ENCODE results near the gene SHISA7.

SHISA7 gene

DNA sequence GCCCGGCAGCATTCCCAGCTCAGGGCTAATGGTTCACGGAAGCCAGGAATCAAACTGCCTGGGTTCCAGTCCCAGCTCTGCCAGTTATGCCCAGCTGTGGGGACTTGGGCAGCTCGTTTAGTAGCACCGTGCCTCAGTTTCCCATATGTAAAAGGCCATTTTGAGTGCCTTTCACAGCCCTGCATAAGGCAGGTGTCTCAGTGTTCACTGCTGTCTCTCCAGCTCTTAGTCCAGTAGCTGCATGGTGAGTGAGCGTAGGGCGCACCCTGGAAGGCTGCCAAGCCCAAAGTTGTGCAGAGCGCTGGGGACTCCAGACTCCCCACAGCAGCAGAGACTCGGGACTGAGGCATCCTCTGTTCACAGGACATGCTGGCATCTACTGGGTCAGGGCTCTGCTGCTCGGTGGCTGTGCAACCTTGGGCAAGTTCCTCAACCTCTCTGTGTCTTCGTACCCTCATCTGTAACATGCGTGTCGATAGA lies 51.9 kb downstream of the SHISA7 start:
- TF ChIP-seq, protein P1, sequence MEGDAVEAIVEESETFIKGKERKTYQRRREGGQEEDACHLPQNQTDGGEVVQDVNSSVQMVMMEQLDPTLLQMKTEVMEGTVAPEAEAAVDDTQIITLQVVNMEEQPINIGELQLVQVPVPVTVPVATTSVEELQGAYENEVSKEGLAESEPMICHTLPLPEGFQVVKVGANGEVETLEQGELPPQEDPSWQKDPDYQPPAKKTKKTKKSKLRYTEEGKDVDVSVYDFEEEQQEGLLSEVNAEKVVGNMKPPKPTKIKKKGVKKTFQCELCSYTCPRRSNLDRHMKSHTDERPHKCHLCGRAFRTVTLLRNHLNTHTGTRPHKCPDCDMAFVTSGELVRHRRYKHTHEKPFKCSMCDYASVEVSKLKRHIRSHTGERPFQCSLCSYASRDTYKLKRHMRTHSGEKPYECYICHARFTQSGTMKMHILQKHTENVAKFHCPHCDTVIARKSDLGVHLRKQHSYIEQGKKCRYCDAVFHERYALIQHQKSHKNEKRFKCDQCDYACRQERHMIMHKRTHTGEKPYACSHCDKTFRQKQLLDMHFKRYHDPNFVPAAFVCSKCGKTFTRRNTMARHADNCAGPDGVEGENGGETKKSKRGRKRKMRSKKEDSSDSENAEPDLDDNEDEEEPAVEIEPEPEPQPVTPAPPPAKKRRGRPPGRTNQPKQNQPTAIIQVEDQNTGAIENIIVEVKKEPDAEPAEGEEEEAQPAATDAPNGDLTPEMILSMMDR (IDR thresholded peaks at IDR 0.05; ENCODE audit: low read depth, low read length): no peak
- DNase-seq (ENCODE audit: extremely low read depth, low read depth): no peak

DNA sequence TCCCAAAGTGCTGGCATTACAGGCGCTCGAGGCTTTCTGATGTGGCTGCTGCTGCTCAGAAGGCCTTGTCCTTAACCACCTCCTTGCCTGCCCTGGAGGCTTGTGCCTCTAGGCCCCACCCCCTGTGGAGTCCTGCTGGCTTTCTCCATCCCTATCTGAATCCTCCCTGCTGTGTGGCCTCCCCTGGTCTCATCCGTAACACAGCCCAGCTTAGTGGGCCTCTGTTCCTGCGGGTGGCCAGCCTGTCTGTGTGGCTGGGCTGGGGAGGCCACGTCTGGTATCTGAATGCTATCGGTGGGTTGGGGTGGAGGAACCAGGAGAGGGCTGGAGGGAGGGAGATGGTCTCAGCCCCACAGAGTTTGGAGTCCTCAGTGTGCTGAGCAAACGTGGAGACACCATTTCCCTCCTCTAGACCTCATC lies 52.6 kb downstream of the SHISA7 start:
- TF ChIP-seq, protein P1 (IDR thresholded peaks at IDR 0.05; ENCODE audit: low read depth, low read length): no peak
- DNase-seq (ENCODE audit: extremely low read depth, low read depth): no peak

DNA sequence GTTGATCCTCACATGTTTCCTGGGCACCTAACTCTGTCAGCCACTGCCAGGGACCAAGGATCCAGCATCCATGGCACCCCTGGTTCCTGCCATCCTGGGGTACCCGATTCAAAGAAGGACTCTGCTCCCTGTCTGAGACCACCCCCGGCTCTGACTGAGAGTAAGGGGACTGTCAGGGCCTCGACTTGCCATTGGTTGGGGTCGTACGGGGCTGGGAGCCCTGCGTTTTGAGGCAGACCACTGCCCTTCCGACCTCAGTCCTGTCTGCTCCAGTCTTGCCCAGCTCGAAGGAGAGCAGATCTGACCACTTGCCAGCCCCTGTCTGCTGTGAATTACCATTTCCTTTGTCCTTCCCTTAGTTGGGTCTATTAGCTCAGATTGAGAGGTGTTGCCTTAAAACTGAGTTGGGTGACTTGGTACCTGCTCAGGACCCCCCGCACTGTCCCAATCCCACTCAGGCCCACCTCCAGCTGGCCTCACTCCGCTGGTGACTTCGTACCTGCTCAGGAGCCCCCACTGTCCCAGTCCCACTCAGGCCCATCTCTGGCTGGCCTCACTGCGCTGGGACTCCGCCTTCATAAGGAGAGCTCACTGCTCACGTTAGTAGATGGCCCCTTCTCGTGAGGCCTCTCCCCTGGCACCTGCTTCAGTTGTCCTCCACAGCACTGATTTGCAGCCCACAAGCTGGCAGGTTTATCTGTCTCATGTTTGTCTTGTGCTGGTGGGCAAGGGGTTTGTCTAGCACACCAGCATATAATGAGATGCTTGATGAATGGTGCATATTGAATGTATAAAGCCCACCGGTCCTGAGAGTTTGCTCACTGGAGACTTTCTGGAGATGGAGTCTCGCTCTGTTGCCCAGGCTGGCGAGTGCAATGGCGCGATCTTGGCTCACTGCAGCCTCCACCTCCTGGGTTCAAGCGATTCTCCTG lies 53.4 kb downstream of the SHISA7 start:
- TF ChIP-seq, protein P1 (IDR thresholded peaks at IDR 0.05; ENCODE audit: low read depth, low read length): no peak
- DNase-seq (ENCODE audit: extremely low read depth, low read depth): no peak

DNA sequence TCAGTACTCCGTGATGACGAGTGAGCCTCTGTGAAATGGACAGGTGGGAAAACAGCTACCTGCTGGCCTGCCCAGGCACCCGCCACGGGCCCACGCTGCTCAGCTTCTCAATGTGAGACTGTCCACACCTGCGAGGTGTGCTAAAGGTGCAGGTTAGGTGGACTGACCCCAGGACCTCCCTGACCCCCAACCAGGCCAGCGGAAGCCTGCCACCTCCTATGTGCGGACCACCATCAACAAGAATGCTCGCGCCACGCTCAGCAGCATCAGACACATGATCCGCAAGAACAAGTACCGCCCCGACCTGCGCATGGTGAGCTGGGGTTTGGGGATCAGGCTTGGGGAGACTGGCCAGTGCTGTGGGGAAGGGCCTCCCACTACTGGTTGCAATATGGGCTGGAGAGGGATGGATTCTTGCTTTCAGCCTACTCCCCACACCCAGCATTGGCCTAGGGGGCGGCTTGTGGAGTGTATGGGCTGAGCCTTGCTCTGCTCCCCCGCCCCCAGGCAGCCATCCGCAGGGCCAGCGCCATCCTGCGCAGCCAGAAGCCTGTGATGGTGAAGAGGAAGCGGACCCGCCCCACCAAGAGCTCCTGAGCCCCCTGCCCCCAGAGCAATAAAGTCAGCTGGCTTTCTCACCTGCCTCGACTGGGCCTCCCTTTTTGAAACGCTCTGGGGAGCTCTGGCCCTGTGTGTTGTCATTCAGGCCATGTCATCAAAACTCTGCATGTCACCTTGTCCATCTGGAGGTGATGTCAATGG lies 55.2 kb downstream of the SHISA7 start:
- DNase-seq (ENCODE audit: extremely low read depth, low read depth): no peak
- TF ChIP-seq, protein P1 (IDR thresholded peaks at IDR 0.05; ENCODE audit: low read depth, low read length): no peak

DNA sequence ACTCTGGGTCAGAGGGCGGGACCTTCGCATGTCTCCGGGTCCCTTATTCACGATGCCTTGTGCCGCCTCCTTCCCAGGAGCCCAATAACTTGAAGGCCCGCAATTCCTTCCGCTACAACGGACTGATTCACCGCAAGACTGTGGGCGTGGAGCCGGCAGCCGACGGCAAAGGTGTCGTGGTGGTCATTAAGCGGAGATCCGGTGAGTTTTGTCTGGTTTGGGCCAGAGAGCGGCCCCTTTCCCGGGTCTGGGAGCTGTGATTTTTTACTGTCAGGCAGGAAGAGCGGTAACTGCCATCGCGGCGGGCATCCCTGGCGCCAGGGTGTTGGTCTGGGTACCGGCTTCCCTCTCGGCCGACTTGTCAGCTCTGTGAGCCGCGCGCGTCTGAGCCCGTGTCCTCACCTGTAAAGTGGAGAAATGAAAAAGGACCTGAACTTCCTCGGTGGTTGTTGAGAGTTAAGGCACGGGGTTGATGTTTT lies 56.6 kb downstream of the SHISA7 start:
- no peak for DNase-seq (ENCODE audit: extremely low read depth, low read depth)
- TF ChIP-seq, protein P1 (IDR thresholded peaks at IDR 0.05; ENCODE audit: low read depth, low read length): no peak

DNA sequence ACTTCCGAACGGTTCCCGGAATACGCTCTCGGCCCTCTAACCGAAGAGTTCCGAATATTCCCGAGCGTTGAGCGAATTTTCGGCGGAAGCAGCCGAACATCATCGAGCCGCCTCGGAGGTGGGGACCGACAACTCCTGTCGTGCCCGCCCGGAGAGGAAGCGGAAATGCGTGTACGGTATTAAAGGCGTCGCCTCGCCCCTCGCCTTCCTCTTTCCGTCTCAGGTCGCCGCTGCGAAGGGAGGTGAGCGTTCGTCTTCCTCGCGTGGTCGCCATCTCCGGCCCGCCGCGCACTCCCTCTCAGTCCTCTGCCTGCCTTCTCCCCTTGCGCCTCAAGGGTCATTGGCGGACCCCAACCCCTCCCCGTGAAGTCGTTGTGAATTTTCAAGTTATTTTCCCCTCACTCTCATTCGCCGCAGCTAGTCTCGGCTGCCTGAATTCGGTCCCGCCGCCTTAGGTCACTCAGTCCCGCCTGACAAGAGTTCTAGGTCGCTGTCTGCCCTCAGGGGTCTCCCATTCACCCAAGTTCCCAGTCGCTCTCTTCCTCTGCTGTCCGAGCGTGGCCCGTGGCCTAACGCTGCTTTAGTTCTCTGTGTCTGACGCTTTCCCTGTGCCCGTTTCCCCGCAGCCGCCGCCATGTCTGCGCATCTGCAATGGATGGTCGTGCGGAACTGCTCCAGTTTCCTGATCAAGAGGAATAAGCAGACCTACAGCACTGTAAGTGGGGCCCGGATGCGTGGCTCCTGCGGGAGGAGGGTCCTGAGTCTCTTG lies 57.2 kb downstream of the SHISA7 start, which contains the start of gene RPL28:
Gene RPL28 (plus strand): TSS at position 209 of the 769 bp plus-strand sequence. CDS start 426 bp downstream, at position 635.
- DNase-seq (ENCODE audit: extremely low read depth, low read depth): peak; percentile 95
- TF ChIP-seq, protein P1 (IDR thresholded peaks at IDR 0.05; ENCODE audit: low read depth, low read length): no peak

All from AG09319 (cell line).